ENCODE results near the gene EPHB1.

DNA sequence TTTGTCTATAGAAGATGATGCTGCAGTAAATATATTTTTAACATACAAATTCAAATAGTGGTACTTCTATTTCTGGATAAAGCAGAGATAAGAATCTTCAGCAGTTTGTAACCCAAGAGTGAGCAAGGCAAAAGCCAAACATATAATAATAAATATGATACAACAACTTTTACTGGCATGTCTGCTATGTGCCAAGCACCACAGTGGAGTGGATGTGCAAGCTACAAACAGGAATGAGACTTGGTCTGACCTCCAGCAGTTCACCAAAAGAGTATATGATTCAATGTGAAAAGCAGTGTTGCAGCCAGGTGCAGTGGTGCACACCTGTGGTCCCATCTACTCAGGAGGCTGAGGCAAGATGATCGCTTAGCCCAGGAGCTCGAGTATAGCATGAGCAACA is 395.6 kb downstream of the EPHB1 start:
- TF ChIP-seq, protein P1, sequence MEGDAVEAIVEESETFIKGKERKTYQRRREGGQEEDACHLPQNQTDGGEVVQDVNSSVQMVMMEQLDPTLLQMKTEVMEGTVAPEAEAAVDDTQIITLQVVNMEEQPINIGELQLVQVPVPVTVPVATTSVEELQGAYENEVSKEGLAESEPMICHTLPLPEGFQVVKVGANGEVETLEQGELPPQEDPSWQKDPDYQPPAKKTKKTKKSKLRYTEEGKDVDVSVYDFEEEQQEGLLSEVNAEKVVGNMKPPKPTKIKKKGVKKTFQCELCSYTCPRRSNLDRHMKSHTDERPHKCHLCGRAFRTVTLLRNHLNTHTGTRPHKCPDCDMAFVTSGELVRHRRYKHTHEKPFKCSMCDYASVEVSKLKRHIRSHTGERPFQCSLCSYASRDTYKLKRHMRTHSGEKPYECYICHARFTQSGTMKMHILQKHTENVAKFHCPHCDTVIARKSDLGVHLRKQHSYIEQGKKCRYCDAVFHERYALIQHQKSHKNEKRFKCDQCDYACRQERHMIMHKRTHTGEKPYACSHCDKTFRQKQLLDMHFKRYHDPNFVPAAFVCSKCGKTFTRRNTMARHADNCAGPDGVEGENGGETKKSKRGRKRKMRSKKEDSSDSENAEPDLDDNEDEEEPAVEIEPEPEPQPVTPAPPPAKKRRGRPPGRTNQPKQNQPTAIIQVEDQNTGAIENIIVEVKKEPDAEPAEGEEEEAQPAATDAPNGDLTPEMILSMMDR (IDR thresholded peaks at IDR 0.05; ENCODE audit: low read length) = no peak
- TF ChIP-seq EZH2 (IDR thresholded peaks at IDR 0.05; ENCODE audit: borderline replicate concordance, low read length) = no peak
